ENCODE data around the gene TNFRSF1A. TPM values are rescaled to one million over a fixed set of nuclear protein-coding genes. Genes with fewer than 3 reads are reported as not detected.

Gene TNFRSF1A
- total RNA-seq, 1 experiment from 2014 or later: 125 TPM

DNA sequence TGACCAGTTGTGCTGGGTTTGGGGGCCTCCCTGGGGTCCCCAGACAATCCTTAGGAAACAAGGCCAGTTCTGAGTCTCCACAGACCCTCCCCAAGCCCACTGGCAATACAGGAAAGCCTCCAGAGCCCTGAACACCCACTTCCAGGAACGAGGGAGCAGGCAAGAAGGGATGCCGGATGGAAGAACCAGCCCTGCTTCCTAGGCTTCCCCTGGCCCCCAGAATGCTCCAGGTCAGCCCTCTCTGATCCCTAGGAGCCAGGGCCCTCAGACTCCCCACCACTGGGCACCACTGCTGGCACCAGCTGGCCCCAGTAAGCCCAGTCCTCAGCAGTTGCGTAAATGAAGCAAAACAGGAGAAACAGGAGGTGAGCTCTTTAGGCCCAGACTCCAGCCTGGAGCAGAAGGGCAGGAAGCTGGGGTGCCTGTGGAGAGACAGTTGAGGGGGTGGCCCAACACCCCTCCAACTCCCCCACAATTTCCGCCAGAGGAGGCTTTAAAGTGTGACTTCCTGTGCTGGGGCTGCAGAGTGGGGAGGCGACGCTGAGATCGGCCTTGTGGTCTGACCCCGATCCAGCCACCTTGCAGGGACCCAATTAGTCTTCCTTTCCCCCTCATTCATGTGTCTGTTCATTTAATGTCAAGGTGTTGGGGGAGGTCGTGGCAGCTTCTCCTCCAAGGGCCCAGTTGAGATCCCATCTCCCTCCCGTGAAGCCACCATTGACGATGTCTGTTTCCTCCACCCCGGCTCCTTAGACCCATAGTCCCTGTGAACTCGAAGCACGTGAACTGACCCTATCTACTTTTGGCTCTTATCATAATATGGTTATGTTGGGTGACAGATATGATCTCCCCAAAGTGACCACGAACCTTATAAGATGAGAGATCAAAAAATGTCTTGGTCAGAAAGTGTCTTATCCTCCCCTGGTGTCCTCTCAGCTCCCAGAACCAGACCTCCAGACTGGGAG, 4.7 kb downstream of the TNFRSF1A start:
- DNase-seq (ENCODE audit: low read depth): peak; percentile 46

DNA sequence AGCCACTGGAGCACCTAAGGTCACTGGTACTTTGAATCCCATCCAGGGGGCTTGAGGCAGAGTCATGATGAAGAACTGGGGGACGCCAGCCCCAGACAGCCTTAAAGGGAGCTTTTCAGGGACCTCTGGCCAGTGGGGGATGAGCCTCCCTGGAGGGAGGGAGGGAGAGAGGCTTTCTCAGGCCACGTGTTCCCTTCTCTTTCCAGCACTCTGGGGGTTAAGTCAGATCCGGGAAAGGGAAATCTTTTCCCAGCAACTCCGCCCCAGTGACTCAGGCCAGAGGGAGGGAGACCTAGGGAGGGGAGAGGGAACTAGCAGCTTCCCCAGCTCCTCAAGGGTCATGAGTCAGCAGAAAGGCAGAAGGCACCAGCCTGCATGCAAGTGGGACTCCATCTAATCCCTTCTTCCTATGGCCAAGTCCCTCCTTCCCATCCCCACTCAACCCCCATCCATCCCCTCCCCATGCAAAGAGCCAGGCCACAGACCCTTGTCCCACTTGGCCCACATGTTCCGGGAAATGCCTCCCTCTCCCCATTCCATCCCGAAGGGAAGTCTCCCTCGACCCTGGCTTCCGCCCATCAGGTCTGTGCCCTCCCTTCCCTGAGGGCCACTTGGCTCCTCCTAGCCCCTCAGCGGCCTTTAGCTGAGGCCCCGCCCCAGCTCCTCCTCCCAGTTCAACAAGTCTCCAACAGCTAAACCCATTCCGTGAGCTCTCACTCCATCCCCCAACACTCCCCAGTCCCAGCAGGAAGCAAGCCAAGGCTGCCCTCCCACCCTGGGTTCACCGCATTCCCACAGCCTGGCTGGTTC, 5.6 kb downstream of the TNFRSF1A start:
- DNase-seq (ENCODE audit: low read depth): peak; percentile 100

DNA sequence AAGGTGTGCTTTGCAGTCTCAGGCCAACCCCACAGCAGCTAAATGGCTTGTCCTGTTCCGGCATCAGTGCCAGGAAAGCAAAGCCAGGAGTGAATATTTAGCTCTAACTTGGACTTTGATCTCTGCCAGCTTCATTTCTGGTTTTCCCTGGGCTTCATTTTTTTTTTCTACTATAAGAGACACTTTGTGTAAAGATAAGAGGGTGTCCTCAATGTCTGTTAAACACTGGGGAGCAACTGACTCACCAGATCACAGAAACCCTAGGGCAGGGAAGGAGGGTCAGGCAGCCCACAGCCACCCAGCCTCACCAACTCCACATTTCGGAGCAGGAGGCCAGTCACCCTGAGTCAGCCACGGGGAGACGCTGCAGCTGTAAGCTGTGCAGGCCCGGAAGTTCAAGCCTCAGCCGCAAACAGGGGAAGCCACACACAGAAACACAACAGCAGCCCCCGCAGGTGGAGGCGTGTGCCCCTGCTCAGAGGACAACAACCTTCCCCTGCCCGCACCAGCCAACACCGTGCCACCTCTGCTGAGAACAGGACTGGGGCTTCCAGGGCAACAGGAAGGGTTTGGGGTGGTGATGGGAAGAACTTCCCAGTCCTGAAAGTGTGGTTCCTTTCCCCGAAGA, 6.3 kb downstream of the TNFRSF1A start:
- DNase-seq (ENCODE audit: low read depth): peak; percentile 96

DNA sequence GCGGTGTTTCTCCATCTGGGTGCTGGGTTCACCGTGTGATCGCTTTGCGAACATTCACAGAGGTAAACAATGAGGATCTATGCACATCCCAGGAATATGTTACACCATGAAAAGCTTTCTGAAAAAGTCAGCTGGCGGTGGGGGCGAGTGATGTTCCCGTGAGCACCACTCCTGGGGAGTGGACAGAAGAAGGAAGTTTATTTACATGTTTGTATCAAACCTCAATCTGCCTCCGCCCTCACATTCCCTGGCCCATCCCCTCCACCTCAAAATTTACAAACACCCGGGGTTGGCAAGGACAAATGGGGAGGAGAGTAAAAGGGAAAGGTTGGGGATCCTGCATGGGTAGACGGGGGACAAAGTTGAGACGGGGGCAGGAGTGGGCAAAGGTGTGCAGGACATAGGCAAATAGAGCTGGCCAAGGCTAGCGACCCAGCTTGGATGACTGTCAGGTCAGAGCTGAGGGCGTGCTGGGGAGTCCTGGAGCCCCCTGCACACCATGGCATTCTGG, 6.9 kb downstream of the TNFRSF1A start:
- no peak for DNase-seq (ENCODE audit: low read depth)

DNA sequence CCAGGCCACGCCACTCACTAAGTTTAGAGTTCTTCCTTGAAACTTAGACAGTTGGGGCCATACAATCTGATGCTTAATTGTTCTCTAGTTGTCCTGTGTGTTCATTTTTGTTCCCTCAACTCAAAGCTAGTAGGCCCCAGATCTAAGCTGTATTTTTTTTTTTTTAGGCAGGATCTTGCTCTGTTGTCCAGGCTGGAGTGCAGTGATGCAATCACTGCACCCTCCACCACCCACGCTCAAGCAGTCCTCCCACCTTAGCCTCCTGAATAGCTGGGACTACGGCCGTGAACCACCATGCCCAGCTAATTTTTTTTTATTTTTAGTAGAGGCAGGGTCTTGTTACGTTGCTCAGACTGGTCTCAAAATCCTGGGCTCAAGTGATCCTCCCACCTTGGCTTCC, 7.5 kb downstream of the TNFRSF1A start:
- DNase-seq (ENCODE audit: low read depth): no peak

DNA sequence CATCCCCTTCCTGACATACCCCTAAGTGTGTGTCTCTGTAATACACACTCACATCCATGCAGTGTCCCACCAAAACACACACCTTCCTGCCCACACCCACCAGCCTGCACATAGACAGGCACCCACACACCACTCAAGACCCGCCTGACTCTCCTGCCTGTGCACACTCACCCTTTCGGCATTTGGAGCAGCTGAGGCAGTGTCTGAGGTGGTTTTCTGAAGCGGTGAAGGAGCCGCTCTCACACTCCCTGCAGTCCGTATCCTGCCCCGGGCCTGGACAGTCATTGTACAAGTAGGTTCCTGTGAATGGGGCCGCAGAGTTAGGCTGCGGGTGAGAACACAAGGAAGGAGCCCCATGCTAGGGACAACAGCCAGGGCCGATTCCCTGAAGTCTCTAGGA, 8.3 kb downstream of the TNFRSF1A start:
- DNase-seq (ENCODE audit: low read depth): peak; percentile 71

DNA sequence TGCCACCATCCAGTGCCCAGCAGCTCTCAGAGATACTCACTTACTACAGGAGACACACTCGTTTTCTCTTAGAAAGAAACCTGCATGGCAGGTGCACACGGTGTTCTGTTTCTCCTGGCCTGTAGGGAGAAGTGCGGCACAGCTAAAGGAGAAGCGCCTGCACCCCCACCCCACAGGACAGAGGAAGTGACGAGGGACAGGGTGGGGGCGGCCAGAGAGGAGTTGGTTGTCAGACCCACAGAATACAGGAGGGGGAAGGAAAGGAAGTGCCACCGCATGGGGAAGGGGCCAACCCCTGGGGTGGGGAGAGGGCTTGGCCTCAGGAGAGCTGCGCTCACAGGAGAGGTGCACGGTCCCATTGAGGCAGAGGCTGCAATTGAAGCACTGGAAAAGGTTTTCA, 8.8 kb downstream of the TNFRSF1A start:
- DNase-seq (ENCODE audit: low read depth): no peak

DNA sequence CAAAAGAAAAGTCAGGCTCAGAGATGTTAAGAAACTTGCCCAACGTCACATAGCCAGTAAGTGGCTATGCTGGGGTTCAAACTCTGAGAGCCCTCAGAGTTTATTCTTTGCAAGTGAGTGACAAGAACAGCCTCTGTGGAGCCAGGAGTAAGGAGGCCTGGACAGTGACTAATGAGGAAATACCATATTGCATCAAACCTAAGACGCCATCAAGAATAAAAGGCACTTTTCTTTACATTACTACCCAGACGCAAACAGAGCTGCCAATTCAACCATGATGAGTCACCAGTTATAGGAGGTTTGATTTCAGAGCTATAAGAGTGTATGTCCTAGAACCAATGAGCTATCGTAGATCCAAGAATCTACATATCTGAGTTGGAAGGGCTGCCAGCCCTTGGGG, 9.4 kb downstream of the TNFRSF1A start:
- DNase-seq (ENCODE audit: low read depth): no peak

DNA sequence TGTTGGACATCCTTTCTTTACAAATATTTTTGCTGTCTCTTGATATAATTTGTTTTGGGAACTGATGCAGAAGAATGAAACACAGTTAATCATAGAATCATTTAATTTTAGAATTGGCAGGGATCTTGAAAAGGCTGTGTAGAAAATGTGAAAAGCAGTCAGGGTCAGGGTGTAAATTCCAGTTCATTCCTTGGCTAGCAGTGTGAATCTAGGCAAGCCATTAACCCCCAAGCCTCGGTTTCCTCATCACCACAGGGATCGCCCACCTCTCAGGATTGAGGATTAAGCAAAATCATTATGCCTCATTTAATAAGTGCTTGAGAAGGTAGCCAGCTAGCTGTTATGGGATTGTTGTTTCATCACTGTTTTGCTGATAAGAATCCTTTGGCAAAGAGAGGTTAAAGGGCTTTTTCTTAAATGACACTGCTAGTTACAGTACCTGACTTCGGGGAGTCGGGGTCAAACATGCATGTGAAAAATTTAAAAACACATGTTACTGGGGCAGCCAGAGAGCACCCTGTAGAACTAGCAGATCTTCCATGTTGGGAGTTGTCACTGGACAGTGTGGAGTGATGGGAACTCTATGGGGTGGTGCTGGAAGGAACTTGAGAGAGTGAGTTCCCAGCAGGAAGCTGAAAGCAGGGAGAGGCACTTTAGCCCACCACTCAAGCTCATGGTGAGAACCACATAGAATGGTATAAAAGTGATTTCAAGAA, 10.7 kb downstream of the TNFRSF1A start:
- DNase-seq (ENCODE audit: low read depth): no peak

DNA sequence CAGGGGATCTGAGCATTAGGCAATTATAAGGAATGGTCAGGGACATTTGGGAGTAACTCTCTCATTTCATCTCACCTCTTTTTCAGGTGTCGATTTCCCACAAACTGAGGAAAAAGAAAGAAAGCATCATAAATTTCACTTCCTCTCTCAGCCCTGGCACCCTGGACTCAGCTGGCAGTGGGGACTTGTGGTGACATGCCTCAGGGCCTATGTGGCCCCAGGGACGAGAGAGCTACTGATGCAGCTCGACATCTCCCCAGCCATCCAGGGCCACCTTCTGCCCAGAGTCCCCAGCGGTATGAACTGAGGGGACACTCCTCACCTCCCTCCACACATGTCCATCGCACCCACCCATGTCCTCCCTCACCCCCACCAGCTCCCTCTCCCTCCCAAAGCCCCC, 11.7 kb downstream of the TNFRSF1A start:
- DNase-seq (ENCODE audit: low read depth): no peak

DNA sequence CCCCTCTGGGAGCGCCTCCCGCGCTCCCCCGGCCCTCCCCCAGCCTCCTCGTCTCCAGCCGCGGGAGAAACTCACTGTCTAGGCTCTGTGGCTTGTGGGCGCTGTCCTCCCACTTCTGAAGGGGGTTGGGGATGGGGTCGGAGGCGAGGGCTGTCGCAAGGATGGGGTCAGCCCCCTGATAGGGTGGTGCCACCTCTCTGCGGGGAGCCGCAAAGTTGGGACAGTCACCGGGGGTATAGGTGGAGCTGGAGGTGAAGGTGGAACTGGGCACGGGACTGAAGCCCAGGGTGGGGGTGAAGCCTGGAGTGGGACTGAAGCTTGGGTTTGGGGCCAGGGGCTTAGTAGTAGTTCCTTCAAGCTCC, 12.2 kb downstream of the TNFRSF1A start:
- DNase-seq (ENCODE audit: low read depth): no peak

DNA sequence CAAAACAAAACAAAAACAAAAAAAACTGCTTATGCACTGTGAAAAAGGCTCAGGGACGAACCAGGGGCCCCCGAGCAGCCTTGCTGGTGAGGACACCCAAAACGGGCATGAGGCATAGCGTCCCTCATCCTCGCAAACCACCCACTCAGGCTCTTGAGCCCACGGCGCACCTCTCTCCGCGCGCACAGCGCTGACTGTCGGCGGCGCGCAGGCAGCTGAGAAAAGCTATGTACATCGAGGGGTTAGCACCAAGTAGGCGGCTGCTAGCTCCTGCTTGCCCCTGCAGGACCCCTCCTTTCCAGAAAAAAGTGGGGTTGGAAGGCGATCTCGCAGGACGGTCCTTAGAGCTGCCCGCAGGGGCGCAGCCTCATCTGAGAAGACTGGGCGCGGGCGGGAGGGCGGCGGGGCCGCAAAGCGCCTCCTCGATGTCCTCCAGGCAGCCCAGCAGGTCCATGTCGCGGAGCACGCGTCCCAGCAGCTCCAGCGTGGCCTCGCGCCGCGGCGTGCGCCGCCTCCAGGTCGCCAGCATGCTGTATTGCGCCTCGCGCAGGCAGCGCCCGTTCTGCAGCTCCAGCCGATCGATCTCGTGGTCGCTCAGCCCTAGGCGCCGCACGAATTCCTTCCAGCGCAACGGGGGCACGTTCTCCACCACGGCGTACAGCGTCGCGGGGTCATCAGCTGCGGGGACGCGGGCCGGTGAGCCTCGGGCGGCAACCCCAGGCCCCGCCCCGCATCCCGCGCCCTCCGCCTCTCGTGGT, 12.8 kb downstream of the TNFRSF1A start:
- no peak for DNase-seq (ENCODE audit: low read depth)

DNA sequence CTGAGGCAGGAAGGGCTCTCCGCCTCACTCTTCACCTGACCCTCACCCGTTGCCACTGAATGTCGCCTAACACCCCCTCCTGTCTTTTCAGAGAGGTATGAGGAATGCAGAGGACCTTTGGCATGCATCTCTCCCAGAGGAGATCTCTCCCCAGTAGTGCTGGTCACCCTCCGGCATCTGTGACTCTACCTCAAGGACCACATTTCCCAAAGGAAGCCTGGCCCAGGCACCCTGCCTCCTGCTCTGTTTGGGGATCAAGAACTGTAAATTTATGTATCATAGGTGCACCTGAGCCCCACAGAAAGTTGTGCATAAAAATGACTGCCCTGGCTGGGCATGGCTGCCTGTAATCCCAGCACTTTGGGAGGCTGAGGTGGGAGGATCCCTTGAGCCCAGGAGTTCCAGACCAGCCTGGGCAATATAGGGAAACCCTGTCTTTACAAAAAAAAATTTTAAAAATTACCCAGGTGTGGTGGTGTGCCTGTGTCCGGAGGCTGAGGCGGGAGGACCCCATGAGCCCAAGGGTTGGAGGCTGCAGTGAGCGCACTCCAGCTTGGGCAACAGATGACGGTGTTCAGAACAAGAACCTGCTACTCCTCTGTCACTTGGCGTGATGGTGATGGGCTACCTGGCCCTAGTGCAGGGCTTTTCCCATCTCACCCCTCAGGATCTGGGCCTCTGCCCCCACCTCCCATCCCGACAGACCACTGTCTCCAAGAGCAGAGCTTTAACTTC, 13.7 kb downstream of the TNFRSF1A start:
- DNase-seq (ENCODE audit: low read depth): no peak

DNA sequence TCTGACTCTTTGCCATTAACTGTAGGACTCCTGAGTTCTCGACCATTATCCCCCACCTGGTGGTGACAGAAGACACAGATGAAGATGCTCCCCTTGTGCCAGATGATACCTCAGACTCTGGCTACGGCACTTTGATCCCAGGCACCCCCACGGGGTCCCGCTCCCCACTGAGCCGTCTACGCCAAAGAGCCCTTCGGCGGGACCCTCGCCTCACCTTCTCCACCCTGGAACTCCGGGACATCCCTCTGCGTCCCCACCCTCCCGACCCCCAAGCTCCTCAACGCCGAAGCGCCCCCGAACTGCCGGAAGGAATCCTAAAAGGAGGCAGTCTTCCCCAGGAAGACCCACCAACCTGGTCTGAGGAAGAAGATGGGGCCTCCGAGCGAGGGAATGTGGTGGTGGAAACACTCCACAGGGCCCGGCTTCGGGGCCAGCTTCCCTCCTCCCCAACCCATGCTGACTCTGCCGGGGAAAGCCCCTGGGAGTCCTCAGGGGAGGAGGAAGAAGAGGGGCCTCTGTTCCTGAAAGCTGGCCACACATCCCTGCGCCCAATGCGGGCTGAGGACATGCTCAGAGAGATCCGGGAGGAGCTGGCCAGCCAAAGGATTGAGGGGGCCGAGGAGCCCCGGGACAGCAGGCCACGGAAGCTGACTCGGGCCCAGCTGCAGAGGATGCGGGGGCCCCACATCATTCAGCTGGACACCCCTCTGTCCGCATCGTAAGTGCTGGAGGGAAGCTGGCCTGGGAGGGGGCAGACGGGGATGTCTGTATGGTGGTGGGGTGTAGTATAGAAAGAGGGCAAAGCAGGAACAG, 14.4 kb downstream of the TNFRSF1A start:
- DNase-seq (ENCODE audit: low read depth): no peak

DNA sequence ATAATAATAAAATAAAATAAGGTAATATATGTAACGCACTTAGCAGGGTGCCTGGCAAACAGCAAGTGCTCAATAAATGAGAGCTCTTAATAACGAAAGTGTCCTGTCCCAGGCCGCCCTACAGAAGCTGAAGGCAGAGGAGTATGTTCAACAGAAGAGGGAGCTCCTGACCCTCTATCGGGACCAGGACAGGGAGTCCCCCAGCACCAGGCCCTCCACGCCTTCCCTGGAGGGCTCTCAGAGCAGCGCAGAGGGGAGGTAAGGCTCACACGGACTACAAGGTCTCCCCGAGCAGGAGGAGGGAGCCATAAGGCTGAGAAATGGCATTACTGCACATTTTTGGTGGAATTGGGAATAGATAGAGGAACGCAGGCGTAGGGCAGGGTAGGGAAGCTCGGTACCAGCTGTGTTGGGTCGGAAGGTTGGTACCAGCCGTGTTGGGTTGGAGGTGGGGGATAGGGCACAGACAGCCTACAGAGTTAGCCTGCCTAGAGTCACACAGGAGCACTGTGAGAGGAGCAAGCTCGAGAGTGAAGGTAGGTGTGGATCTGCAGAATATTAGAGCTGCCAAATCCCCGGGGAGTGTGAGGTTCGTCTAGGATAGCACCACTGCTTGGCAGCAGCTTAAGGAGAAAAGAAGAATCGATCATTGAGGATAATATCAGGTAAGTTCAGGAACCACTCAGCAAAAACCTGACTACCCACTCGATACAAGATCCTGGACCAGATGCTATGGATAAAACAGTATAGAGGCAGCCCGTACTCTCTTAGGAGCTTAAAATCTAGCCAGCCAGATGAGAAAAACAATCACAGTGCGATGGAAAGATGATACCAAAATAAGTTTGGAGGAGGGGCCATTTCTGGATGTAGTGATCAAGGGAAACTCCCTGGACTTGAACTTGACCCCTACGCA, 15.3 kb downstream of the TNFRSF1A start:
- peak; percentile 58 for DNase-seq (ENCODE audit: low read depth)

DNA sequence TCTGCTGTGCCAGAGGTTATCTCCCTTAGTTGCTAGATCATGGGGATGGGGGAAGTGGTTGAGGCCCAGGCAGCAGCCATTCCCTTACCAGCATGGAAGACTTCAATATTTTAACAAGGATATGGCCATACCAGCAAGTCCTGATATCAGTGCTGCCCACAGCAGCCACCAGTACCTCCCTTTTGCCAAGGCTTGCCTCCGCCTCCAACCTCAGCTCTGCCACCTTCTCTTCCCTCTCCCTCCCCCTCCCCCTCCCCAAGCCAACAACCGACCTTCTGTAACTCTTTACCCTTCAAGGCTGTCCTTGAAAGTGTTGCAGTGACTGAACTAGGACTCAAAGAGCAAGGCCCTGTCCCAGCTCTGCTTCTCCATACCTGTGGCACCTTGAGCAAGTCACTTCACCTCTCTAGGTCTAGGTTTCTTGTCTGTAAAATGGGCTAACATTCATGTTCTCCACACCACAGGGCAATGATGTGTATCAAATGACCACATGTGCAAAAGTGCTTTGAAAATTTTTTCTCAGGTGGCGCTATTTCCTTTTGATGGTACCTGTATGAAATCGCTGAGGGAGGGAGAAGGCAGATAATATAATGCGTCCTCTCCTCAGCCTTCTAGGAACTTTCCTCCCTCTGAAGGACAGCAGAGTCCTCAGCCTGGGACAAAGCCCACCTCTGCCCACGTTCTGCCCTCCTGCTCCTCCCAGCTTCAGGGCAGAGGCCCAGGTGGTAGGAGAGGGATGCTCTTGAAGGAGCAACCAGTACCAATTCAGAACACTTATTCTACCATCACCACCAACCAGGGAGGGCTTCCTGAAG, 16.7 kb downstream of the TNFRSF1A start:
- no peak for DNase-seq (ENCODE audit: low read depth)

DNA sequence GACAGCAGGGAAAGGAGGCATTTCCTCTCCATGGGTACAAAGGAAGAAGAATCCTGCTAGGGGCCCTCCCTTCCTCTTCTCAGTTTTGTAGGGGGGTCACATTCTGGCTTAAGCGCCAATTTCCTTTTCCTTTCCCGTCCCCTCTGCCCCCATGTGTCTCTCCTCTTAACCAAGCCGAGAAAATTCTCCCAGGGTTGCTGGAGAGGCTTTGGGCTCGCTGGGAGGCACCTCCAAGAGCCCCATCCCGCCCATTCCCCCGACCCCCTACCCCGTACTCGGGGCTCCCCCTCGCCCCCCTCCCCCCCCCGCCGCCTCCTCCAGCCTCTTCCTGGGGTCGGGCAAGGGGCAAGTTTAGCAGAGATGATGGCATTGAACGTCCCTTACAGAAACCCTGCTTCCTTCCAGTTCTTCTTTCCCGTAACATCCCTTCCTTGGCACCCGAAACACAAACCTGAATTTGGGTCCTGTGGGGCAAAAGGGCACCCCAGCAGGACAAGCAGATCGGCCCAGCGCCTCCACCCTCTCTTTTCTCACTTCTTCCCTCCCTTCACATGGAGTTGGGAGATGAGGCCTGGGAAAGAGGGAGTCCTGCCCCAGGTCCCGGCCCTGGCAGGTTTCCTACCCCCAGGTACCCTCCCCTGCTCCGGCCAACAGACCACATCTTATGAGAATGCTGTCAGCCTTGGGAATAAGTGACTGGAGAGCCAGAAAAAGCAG, 17.7 kb downstream of the TNFRSF1A start:
- DNase-seq (ENCODE audit: low read depth): no peak

Data from Daoy (cell line).